Ascending aorta (tissue), 2 donors: ENCODE measurements around the gene RNF213. TPM values are rescaled to one million over a fixed set of nuclear protein-coding genes. Genes with fewer than 3 reads are reported as not detected.
A peak's percentile ranks its signal among the peaks of the same experiment; 100 is the strongest.

Experiments
- DNase-seq, 2 donors: peaks; one replicate each; pipeline ENCODE4 v3.0.0-alpha.2; 2019; ENCODE audit warnings: low spot score in 2 of 2
- H3K27ac ChIP-seq, 2 donors: fragments of 200-600 bp; sonication (generic); one replicate each; pipeline ENCODE4 v1.5.1; 2016 to 2017; ENCODE audit warnings: mild to moderate bottlenecking in 1 of 2
- H3K27me3 ChIP-seq: fragments of 200-600 bp; sonication (generic); one replicate; pipeline ENCODE4 v1.5.1; 2017
- H3K36me3 ChIP-seq, 2 donors: fragments of 200-600 bp; sonication (generic); one replicate each; pipeline ENCODE4 v1.5.1; 2016
- H3K4me1 ChIP-seq, 2 donors: fragments of 200-600 bp; sonication (generic); one replicate each; pipeline ENCODE4 v1.5.1; 2016 to 2017; ENCODE audit warnings: mild to moderate bottlenecking in 1 of 2
- H3K4me3 ChIP-seq, 2 donors: fragments of 200-600 bp; sonication (generic); one replicate each; pipeline ENCODE4 v1.5.1; 2016 to 2017; ENCODE audit warnings: mild to moderate bottlenecking in 1 of 2
- H3K9me3 ChIP-seq, 2 donors: fragments of 200-600 bp; sonication (generic); one replicate each; pipeline ENCODE4 v1.5.1; 2016
- intact Hi-C: fragments of 100-400 bp; cut with DNase I; formaldehyde crosslinking; loops from one replicate; pipeline ENCODE4 v1.15.1; 2023
- total RNA-seq: library from RNA; depleted of rRNA; stranded (reverse); fragments of >200 nt; gene quantifications from one replicate; pipeline ENCODE4 v1.1.0, GENCODE V29; 2016
- TF ChIP-seq, protein P1 (sequence below), 3 experiments: fragments of 200-600 bp in 2 of 3; fragments of 450-650 bp in 1 of 3; sonication (generic) in 2 of 3; IDR thresholded peaks; one replicate each; pipeline ENCODE4 v1.5.1; 2016 to 2019; ENCODE audit warnings: antibody characterized with exemption in 3 of 3, mild to moderate bottlenecking in 1 of 3, moderate library complexity in 1 of 3

The RNF213 gene
- total RNA-seq, 1 donor from 2014 or later: 155 TPM

DNA sequence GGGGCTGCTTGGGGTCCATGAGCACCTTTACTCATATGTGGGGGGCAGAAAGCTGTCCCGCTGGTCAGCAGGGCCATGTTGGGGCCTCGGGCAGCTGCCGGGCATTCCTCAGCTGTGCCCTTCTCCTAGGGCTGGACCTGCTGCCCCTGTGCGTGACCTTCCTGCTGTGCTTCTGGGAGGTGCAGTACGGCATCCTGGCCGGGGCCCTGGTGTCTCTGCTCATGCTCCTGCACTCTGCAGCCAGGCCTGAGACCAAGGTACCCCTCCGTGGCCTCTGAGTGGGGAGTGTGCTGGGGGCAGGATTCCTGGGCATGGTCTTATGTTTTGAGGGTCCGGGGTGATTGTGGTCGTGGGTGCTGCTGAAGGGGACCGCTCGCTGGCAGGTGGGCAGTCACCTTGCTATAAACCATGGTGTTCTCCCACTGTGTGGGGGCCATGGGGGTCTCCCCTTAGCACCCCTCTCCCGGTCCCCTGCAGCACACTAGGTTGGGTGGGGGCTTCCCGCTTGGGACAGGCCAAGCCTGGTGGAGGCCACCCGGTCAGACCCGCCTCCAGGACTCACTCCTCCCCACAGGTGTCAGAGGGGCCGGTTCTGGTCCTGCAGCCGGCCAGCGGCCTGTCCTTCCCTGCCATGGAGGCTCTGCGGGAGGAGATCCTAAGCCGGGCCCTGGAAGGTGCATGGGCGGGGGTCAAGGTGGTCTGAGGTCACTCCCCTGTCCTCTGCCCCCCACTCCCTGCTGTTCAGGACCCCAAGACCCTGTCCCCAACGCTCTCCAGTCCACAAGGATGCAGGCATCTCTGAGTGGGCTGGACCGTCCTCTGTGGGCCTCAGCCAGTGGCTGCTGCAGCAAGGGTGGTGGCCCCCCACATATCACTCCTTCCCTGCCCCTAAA is 12.4 kb upstream of the RNF213 start:
- no peaks in the 10 kb centered on the region for H3K9me3 ChIP-seq
- TF ChIP-seq, protein P1, sequence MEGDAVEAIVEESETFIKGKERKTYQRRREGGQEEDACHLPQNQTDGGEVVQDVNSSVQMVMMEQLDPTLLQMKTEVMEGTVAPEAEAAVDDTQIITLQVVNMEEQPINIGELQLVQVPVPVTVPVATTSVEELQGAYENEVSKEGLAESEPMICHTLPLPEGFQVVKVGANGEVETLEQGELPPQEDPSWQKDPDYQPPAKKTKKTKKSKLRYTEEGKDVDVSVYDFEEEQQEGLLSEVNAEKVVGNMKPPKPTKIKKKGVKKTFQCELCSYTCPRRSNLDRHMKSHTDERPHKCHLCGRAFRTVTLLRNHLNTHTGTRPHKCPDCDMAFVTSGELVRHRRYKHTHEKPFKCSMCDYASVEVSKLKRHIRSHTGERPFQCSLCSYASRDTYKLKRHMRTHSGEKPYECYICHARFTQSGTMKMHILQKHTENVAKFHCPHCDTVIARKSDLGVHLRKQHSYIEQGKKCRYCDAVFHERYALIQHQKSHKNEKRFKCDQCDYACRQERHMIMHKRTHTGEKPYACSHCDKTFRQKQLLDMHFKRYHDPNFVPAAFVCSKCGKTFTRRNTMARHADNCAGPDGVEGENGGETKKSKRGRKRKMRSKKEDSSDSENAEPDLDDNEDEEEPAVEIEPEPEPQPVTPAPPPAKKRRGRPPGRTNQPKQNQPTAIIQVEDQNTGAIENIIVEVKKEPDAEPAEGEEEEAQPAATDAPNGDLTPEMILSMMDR (IDR thresholded peaks at IDR 0.05): no peak
- no peak overlapping the region for H3K4me3 ChIP-seq
- H3K27me3 ChIP-seq: no peaks in the 10 kb centered on the region
- H3K36me3 ChIP-seq: peaks cover 56 to 72% of the 10 kb centered on the region in 2 donors
- H3K4me1 ChIP-seq: no peaks in the 10 kb centered on the region
- no peak overlapping the region for H3K27ac ChIP-seq
- intact Hi-C loops: no loop called here
- DNase-seq: no peak

DNA sequence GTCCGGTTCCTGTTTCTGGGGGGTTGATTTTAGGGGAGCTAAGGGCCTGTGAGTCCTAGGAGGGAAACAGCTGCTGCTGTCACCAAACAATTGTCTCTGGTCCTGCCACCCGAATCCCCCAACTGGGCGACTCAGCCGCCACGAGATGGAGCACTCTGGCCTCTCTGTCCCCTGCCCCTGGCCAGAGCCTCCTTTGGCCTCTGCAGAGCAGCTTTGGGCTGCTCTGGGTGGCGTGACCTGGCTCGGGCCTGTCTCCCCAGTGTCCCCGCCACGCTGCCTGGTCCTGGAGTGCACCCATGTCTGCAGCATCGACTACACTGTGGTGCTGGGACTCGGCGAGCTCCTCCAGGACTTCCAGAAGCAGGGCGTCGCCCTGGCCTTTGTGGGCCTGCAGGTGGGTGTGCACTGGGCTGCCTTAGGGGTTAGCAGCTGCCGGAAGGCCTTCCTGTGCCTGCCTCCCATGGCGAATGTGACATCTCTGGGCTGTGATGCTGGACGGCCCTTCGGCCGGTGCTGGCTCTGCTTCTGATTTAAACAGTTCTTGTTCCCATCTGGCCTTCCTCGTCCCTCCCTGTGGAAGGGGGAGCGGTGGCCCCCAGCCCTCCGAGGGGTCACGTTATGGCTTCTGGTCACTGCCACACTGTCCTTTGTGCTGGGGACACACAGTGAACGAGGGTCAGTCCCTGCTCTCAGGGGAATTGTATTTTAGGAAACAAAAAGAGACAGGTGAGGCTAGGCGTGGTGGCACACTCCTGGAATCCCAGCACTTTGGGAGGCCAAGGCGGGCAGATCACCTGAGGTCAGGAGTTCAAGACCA is 11.6 kb upstream of the RNF213 start:
- DNase-seq: no peak
- H3K36me3 ChIP-seq: peaks cover 50 to 66% of the 10 kb centered on the region in 2 donors

DNA sequence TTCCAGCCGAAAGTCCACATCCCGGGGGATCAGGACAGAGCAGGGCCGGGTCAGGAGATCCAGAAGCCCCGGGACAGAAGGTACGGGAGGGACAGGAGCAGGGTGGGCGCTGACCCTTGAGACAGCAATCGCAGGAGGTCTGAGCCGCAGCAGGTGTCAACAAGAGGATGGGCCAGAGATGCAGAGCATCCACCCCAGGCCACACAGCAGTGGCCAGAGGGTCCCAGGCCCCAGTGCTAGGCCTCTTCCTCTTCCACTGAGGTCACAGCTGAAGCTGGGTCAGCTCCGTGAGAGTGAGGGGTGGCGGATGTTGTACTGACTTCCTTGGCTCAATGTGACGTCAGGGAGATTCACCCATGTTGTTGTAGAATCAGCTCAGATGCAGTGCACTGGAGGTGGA is 8.7 kb upstream of the RNF213 start:
- TF ChIP-seq, protein P1 (IDR thresholded peaks at IDR 0.05): no peak
- DNase-seq: no peak
- Histone ChIP-seq H3K27ac (no peak overlapping the region), H3K4me3 (no peak overlapping the region), H3K36me3 (peaks cover 31 to 43% of the 10 kb centered on the region in 2 donors), H3K27me3 (no peaks in the 10 kb centered on the region), H3K9me3 (no peaks in the 10 kb centered on the region), H3K4me1 (peaks cover 0 to 14% of the 10 kb centered on the region in 2 donors)
- intact Hi-C loops: no loop called here

More for the DNA sequence above, 11.6 kb upstream of the RNF213 start:
- Histone ChIP-seq H3K9me3 (no peaks in the 10 kb centered on the region), H3K4me1 (no peaks in the 10 kb centered on the region), H3K27me3 (no peaks in the 10 kb centered on the region), H3K27ac (no peak overlapping the region), H3K4me3 (no peak overlapping the region)
- TF ChIP-seq, protein P1 (IDR thresholded peaks at IDR 0.05): no peak
- intact Hi-C loops: no loop called here

DNA sequence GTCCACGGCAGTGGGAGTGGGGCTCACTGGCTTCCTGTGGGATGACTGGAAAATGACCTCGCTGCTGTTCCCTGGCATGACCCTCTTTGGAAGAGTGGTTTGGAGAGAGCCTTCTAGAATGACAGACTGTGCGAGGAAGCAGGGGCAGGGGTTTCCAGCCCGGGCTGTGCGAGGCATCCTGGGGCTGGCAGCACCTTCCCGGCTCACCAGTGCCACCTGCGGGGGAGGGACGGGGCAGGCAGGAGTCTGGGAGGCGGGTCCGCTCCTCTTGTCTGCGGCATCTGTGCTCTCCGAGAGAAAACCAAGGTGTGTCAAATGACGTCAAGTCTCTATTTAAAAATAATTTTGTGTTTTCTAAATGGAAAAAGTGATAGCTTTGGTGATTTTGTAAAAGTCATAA is 7.8 kb upstream of the RNF213 start:
- no peaks in the 10 kb centered on the region for H3K9me3 ChIP-seq
- H3K36me3 ChIP-seq: peaks cover 27 to 37% of the 10 kb centered on the region in 2 donors
- TF ChIP-seq, protein P1 (IDR thresholded peaks at IDR 0.05): peak in 1 of 3 experiments; percentile 23
- peak overlapping the region; percentile 29 to 79 for H3K27ac ChIP-seq
- H3K4me1 ChIP-seq: peaks cover 0 to 14% of the 10 kb centered on the region in 2 donors
- intact Hi-C loops: no loop called here
- no peaks in the 10 kb centered on the region for H3K27me3 ChIP-seq
- H3K4me3 ChIP-seq: no peak overlapping the region
- DNase-seq: no peak

DNA sequence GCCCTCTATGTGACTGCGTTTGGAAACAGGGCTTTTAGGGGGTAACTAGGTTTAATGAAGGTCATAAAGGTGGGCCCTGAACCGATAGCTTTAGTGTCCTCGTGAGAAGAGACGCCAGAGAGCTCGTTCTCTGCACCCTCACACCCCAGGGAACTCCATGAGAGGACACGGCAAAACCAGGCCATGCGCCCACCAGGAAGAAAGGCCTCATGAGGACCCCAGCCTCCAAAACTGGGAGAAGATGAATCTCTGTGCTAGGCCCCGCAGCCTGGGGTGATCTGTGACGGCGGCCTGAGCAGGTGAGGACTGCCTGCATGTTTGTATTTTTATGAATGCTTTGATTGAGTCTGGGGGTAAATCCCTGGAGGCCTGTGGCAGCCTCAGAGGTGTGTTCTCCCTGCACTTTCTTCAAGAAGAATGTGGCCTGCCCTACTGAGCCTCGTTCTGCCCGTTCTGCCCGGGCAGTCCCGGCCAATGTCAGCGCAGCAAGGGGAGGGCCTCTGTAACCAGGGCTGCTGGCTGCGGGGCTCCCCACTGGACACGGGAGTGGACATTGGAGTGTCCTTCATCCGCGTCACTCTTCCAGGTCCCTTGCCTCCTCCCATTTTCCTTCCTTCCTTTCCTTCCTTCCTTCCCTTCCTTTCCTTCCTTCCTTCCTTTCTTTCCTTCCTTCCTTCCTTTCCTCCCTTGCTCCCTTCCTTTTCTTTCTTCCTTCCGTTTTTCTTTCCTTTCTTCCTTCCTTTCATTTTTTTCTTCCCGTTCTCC is 6.8 kb upstream of the RNF213 start:
- DNase-seq: no peak
- intact Hi-C loops: no loop called here
- Histone ChIP-seq H3K4me1 (peaks cover 0 to 14% of the 10 kb centered on the region in 2 donors), H3K36me3 (peaks cover 17 to 28% of the 10 kb centered on the region in 2 donors), H3K4me3 (no peak overlapping the region), H3K27me3 (no peaks in the 10 kb centered on the region), H3K27ac (peak overlapping the region; percentile 79 to 90), H3K9me3 (no peaks in the 10 kb centered on the region)
- TF ChIP-seq, protein P1 (IDR thresholded peaks at IDR 0.05): no peak
